GM23338 (cell line): Measurements from ENCODE around the gene BCAS3. TPM values are rescaled to one million over a fixed set of nuclear protein-coding genes. Genes with fewer than 3 reads are reported as not detected.

Source experiments
- ATAC-seq: fragments of 200-7000 bp; cut with Tn5 transposase; 3 replicates; pipeline ENCODE4 v1.9.1; 2020
- DNase-seq: peaks from one replicate; pipeline ENCODE4 v3.0.0-alpha.2; 2015; ENCODE audit warnings: low spot score
- H2AFZ ChIP-seq: fragments of 200-600 bp; sonication (generic); 2 replicates; pipeline ENCODE4 v1.8.0; 2016; ENCODE audit warnings: antibody characterized with exemption, mild to moderate bottlenecking, moderate library complexity
- H3F3A ChIP-seq: fragments of 200-600 bp; sonication (generic); replicated peaks from 2 replicates; pipeline ENCODE4 v1.8.0; 2017; ENCODE audit warnings: antibody characterized with exemption, mixed run types, low read depth
- H3K27ac ChIP-seq: fragments of 200-600 bp; sonication (generic); 2 replicates; pipeline ENCODE4 v1.6.1; 2016; ENCODE audit warnings: low read depth
- H3K27me3 ChIP-seq: fragments of 200-600 bp; sonication (generic); 2 replicates; pipeline ENCODE4 v1.8.0; 2016; ENCODE audit warnings: mild to moderate bottlenecking, mixed run types, moderate library complexity; ENCODE audit not compliant: insufficient read depth
- H3K36me3 ChIP-seq: fragments of 200-600 bp; sonication (generic); 2 replicates; pipeline ENCODE4 v1.8.0; 2016; ENCODE audit warnings: mild to moderate bottlenecking; ENCODE audit not compliant: insufficient read depth
- H3K4me1 ChIP-seq: fragments of 200-600 bp; sonication (generic); 2 replicates; pipeline ENCODE4 v1.8.0; 2016; ENCODE audit warnings: mild to moderate bottlenecking, moderate library complexity; ENCODE audit not compliant: insufficient read depth
- H3K4me2 ChIP-seq: fragments of 200-600 bp; sonication (generic); 2 replicates; pipeline ENCODE4 v1.7.1; 2017; ENCODE audit warnings: mixed run types
- H3K4me3 ChIP-seq: fragments of 200-600 bp; sonication (generic); 2 replicates; pipeline ENCODE4 v1.6.1; 2016; ENCODE audit warnings: mixed run types
- H3K79me2 ChIP-seq: fragments of 200-600 bp; sonication (generic); replicated peaks from 2 replicates; pipeline ENCODE4 v1.8.0; 2017; ENCODE audit warnings: mild to moderate bottlenecking; ENCODE audit not compliant: insufficient read depth
- H3K9me2 ChIP-seq: fragments of 200-600 bp; sonication (generic); 2 replicates; pipeline ENCODE4 v1.8.0; 2017; ENCODE audit not compliant: insufficient read depth
- H4K20me1 ChIP-seq: fragments of 200-600 bp; sonication (generic); replicated peaks from 2 replicates; pipeline ENCODE4 v1.8.0; 2017; ENCODE audit warnings: mild to moderate bottlenecking; ENCODE audit not compliant: insufficient read depth
- H3K27ac Mint-ChIP-seq: 2 replicates; pipeline ENCODE4 v1.8.0; 2020; ENCODE audit warnings: inconsistent platforms, mild to moderate bottlenecking, moderate library complexity, mixed read lengths
- H3K27me3 Mint-ChIP-seq: 3 replicates; pipeline ENCODE4 v1.8.0; 2022; ENCODE audit warnings: low read depth, mild to moderate bottlenecking, moderate library complexity, mixed read lengths, inconsistent platforms; ENCODE audit not compliant: insufficient read depth, poor library complexity
- H3K36me3 Mint-ChIP-seq: 3 replicates; pipeline ENCODE4 v1.8.0; 2021; ENCODE audit warnings: low read depth, mild to moderate bottlenecking, inconsistent platforms, moderate library complexity, mixed read lengths
- H3K4me1 Mint-ChIP-seq: 3 replicates; pipeline ENCODE4 v1.8.0; 2020; ENCODE audit warnings: mild to moderate bottlenecking, inconsistent platforms, mixed read lengths
- H3K4me3 Mint-ChIP-seq: 3 replicates; pipeline ENCODE4 v1.8.0; 2021; ENCODE audit warnings: moderate library complexity, mild to moderate bottlenecking, inconsistent platforms, mixed read lengths
- H3K9me3 Mint-ChIP-seq: 3 replicates; pipeline ENCODE4 v1.8.0; 2020; ENCODE audit warnings: moderate library complexity, mild to moderate bottlenecking, inconsistent platforms, mixed read lengths
- EZH2 ChIP-seq: fragments of 200-600 bp; sonication (generic); IDR thresholded peaks from one replicate; pipeline ENCODE4 v1.8.0; 2017; ENCODE audit warnings: antibody characterized with exemption, mild to moderate bottlenecking, low read depth; ENCODE audit not compliant: unreplicated experiment
- EZH2phosphoT487 ChIP-seq: fragments of 200-600 bp; sonication (generic); IDR thresholded peaks from one replicate; pipeline ENCODE4 v1.8.1; 2018; ENCODE audit warnings: antibody characterized with exemption; ENCODE audit not compliant: unreplicated experiment
- NANOG ChIP-seq: IDR thresholded peaks from 2 replicates; pipeline ENCODE4 v1.6.1; 2016; ENCODE audit warnings: antibody characterized with exemption, borderline replicate concordance
- STAT1 ChIP-seq: IDR thresholded peaks from one replicate; pipeline ENCODE4 v1.6.1; 2016; ENCODE audit warnings: antibody characterized with exemption; ENCODE audit not compliant: unreplicated experiment
- ZNF114 ChIP-seq: fragments of 250-450 bp; sonication (Bioruptor Pico); IDR thresholded peaks from 2 replicates; pipeline ENCODE4 v1.5.0; 2020; ENCODE audit warnings: mild to moderate bottlenecking, moderate library complexity
- polyA plus RNA-seq: library from polyadenylated mRNA; unstranded; fragments of >200 nt; fragmentation: Nextera tagmentation; extraction: Ambion mirVana; gene quantifications from 2 replicates; pipeline ENCODE4 v1.2.1, GENCODE V29; 2016
- total RNA-seq: library from RNA; depleted of rRNA; stranded (reverse); fragments of >200 nt; shearing (Covaris generic); gene quantifications from 2 replicates; pipeline ENCODE4 v1.2.3, GENCODE V29; 2014
- TF ChIP-seq, protein P1 (sequence below): IDR thresholded peaks from one replicate; pipeline ENCODE4 v1.6.1; 2018; ENCODE audit warnings: antibody characterized with exemption; ENCODE audit not compliant: unreplicated experiment
- TF ChIP-seq, protein P2 (sequence below), 2 experiments: fragments of 200-600 bp in 1 of 2; sonication (generic) in 1 of 2; conservative IDR thresholded peaks; 2 replicates each; pipeline versions ENCODE4 v1.5.1 to v1.6.1; 2016 to 2017; ENCODE audit warnings: antibody characterized with exemption in 2 of 2, low read depth in 2 of 2, mild to moderate bottlenecking in 2 of 2, moderate library complexity in 1 of 2
- TF ChIP-seq, protein P3 (sequence below): fragments of 250-450 bp; sonication (Bioruptor Pico); IDR thresholded peaks from 2 replicates; pipeline ENCODE4 v1.5.0; 2020; ENCODE audit warnings: mild to moderate bottlenecking, moderate library complexity
- TF ChIP-seq, protein P4 (sequence below): IDR thresholded peaks from 2 replicates; pipeline ENCODE4 v1.6.1; 2016; ENCODE audit warnings: antibody characterized with exemption

Gene BCAS3
- total and polyA plus RNA-seq, 2 experiments from 2014 or later, result 8.2 to 28.0 TPM

DNA sequence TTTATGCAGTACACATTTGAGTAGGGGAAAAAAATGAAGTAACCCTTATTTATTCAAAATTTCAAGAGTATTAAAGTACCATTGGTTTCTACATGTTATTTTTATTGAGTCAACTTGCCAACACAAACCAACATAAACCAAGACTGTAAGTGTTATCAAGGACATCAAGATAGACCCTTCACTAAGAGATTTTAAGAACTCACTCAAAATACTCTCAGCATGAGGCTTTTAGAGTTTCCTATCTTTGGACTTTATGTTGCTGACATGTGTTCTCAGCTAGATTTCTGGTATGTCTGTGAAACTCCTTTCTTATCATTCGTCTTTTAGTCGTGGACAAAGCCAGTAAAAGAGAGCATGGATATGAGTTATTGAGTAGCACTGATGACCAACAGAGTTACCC is 509.4 kb downstream of the BCAS3 start:
- H4K20me1 ChIP-seq, result no peaks in the 10 kb centered on the region
- H3K4me2 ChIP-seq, result no peak overlapping the region
- peaks cover 17% of the 10 kb centered on the region; the same call in 1 of the 2 replicates for H3K4me1 ChIP-seq
- DNase-seq, result no peak
- no peak overlapping the region for H3K4me3 ChIP-seq
- no peaks in the 10 kb centered on the region for H3F3A ChIP-seq
- H3K9me2 ChIP-seq, result no peaks in the 10 kb centered on the region
- TF ChIP-seq, protein P1, sequence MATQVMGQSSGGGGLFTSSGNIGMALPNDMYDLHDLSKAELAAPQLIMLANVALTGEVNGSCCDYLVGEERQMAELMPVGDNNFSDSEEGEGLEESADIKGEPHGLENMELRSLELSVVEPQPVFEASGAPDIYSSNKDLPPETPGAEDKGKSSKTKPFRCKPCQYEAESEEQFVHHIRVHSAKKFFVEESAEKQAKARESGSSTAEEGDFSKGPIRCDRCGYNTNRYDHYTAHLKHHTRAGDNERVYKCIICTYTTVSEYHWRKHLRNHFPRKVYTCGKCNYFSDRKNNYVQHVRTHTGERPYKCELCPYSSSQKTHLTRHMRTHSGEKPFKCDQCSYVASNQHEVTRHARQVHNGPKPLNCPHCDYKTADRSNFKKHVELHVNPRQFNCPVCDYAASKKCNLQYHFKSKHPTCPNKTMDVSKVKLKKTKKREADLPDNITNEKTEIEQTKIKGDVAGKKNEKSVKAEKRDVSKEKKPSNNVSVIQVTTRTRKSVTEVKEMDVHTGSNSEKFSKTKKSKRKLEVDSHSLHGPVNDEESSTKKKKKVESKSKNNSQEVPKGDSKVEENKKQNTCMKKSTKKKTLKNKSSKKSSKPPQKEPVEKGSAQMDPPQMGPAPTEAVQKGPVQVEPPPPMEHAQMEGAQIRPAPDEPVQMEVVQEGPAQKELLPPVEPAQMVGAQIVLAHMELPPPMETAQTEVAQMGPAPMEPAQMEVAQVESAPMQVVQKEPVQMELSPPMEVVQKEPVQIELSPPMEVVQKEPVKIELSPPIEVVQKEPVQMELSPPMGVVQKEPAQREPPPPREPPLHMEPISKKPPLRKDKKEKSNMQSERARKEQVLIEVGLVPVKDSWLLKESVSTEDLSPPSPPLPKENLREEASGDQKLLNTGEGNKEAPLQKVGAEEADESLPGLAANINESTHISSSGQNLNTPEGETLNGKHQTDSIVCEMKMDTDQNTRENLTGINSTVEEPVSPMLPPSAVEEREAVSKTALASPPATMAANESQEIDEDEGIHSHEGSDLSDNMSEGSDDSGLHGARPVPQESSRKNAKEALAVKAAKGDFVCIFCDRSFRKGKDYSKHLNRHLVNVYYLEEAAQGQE, result no peak
- TF ChIP-seq EZH2, result no peak
- TF ChIP-seq, protein P2, sequence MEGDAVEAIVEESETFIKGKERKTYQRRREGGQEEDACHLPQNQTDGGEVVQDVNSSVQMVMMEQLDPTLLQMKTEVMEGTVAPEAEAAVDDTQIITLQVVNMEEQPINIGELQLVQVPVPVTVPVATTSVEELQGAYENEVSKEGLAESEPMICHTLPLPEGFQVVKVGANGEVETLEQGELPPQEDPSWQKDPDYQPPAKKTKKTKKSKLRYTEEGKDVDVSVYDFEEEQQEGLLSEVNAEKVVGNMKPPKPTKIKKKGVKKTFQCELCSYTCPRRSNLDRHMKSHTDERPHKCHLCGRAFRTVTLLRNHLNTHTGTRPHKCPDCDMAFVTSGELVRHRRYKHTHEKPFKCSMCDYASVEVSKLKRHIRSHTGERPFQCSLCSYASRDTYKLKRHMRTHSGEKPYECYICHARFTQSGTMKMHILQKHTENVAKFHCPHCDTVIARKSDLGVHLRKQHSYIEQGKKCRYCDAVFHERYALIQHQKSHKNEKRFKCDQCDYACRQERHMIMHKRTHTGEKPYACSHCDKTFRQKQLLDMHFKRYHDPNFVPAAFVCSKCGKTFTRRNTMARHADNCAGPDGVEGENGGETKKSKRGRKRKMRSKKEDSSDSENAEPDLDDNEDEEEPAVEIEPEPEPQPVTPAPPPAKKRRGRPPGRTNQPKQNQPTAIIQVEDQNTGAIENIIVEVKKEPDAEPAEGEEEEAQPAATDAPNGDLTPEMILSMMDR (conservative IDR thresholded peaks at IDR 0.05; ENCODE audit: low read depth in 2 of 2), result no peak
- TF ChIP-seq STAT1, result no peak
- TF ChIP-seq, protein P3, sequence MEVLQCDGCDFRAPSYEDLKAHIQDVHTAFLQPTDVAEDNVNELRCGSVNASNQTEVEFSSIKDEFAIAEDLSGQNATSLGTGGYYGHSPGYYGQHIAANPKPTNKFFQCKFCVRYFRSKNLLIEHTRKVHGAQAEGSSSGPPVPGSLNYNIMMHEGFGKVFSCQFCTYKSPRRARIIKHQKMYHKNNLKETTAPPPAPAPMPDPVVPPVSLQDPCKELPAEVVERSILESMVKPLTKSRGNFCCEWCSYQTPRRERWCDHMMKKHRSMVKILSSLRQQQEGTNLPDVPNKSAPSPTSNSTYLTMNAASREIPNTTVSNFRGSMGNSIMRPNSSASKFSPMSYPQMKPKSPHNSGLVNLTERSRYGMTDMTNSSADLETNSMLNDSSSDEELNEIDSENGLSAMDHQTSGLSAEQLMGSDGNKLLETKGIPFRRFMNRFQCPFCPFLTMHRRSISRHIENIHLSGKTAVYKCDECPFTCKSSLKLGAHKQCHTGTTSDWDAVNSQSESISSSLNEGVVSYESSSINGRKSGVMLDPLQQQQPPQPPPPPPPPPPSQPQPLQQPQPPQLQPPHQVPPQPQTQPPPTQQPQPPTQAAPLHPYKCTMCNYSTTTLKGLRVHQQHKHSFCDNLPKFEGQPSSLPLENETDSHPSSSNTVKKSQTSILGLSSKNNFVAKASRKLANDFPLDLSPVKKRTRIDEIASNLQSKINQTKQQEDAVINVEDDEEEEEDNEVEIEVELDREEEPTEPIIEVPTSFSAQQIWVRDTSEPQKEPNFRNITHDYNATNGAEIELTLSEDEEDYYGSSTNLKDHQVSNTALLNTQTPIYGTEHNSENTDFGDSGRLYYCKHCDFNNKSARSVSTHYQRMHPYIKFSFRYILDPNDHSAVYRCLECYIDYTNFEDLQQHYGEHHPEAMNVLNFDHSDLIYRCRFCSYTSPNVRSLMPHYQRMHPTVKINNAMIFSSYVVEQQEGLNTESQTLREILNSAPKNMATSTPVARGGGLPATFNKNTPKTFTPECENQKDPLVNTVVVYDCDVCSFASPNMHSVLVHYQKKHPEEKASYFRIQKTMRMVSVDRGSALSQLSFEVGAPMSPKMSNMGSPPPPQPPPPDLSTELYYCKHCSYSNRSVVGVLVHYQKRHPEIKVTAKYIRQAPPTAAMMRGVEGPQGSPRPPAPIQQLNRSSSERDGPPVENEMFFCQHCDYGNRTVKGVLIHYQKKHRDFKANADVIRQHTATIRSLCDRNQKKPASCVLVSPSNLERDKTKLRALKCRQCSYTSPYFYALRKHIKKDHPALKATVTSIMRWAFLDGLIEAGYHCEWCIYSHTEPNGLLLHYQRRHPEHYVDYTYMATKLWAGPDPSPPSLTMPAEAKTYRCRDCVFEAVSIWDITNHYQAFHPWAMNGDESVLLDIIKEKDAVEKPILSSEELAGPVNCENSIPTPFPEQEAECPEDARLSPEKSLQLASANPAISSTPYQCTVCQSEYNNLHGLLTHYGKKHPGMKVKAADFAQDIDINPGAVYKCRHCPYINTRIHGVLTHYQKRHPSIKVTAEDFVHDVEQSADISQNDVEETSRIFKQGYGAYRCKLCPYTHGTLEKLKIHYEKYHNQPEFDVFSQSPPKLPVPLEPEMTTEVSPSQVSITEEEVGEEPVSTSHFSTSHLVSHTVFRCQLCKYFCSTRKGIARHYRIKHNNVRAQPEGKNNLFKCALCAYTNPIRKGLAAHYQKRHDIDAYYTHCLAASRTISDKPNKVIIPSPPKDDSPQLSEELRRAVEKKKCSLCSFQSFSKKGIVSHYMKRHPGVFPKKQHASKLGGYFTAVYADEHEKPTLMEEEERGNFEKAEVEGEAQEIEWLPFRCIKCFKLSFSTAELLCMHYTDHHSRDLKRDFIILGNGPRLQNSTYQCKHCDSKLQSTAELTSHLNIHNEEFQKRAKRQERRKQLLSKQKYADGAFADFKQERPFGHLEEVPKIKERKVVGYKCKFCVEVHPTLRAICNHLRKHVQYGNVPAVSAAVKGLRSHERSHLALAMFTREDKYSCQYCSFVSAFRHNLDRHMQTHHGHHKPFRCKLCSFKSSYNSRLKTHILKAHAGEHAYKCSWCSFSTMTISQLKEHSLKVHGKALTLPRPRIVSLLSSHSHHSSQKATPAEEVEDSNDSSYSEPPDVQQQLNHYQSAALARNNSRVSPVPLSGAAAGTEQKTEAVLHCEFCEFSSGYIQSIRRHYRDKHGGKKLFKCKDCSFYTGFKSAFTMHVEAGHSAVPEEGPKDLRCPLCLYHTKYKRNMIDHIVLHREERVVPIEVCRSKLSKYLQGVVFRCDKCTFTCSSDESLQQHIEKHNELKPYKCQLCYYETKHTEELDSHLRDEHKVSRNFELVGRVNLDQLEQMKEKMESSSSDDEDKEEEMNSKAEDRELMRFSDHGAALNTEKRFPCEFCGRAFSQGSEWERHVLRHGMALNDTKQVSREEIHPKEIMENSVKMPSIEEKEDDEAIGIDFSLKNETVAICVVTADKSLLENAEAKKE, result no peak
- TF ChIP-seq ZNF114 (CRISPR knock-in tag), result no peak
- TF ChIP-seq EZH2phosphoT487, result no peak
- no peak for TF ChIP-seq NANOG
- TF ChIP-seq, protein P4, sequence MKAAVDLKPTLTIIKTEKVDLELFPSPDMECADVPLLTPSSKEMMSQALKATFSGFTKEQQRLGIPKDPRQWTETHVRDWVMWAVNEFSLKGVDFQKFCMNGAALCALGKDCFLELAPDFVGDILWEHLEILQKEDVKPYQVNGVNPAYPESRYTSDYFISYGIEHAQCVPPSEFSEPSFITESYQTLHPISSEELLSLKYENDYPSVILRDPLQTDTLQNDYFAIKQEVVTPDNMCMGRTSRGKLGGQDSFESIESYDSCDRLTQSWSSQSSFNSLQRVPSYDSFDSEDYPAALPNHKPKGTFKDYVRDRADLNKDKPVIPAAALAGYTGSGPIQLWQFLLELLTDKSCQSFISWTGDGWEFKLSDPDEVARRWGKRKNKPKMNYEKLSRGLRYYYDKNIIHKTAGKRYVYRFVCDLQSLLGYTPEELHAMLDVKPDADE, result no peak
- H3K27me3 ChIP-seq, result no peaks in the 10 kb centered on the region
- H3K27ac Mint-ChIP-seq, result no peak overlapping the region
- no peak for ATAC-seq
- no peak overlapping the region for H3K4me3 Mint-ChIP-seq
- H2AFZ ChIP-seq, result no peak overlapping the region
- no peaks in the 10 kb centered on the region for H3K27me3 Mint-ChIP-seq
- 0 out of 3 replicates have a peak, but pooled peaks cover 4% of the 10 kb centered on the region for H3K9me3 Mint-ChIP-seq
- H3K79me2 ChIP-seq, result no peaks in the 10 kb centered on the region
- no peak overlapping the region for H3K27ac ChIP-seq
- no peaks in the 10 kb centered on the region for H3K36me3 Mint-ChIP-seq
- H3K36me3 ChIP-seq, result no peaks in the 10 kb centered on the region
- peaks cover 17% of the 10 kb centered on the region for H3K4me1 Mint-ChIP-seq
